Retina (tissue), 1 donor: ENCODE results near the gene SSX1.
"Not testable (repeated sequence)": the region's sequence is repeated elsewhere in the genome, so short reads cannot be mapped to it uniquely, and the experiment has no call there.

ENCODE experiments used
- DNase-seq: peaks from one replicate; pipeline ENCODE4 v3.0.0-alpha.2; 2016

Gene SSX1, protein sequence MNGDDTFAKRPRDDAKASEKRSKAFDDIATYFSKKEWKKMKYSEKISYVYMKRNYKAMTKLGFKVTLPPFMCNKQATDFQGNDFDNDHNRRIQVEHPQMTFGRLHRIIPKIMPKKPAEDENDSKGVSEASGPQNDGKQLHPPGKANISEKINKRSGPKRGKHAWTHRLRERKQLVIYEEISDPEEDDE

DNA sequence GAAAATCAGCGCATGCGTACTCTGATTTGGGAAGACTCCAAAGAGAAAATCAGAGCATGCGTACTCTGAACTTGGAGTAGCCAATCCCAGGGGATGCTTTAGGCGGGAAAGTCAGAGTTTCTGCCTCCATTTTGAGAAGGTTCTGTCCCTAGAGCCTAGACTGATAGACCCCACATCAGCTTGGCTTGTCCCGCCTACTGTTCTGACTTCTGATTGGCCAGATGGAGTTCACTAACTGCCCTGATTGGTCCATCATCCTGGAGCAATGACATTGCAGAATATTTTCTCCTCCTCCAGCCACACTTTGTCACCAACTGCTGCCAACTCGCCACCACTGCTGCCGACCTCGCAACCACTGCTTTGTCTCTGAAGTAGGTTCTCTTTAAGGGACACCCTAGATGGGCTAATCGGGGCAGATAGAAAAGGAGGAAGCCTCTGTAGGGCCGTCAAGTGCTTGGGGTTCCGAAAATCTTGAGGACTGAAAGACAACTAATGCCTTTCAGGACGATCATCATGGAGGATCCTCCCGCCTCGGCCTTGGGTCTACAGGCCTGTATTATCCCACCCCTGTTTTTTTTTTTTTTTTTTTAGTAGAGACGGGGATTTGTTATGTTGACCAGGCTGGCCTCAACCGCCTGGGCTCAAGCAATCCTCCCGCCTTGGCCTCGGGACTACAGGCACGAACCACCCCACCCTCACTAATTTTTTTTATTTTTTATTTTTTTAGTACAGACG is at the start of gene SSX1:
SSX1 (plus strand) TSS at position 331 of the 735 bp plus-strand sequence. CDS start 1,850 bp downstream, outside the sequence.
- not testable (repeated sequence) for DNase-seq

DNA sequence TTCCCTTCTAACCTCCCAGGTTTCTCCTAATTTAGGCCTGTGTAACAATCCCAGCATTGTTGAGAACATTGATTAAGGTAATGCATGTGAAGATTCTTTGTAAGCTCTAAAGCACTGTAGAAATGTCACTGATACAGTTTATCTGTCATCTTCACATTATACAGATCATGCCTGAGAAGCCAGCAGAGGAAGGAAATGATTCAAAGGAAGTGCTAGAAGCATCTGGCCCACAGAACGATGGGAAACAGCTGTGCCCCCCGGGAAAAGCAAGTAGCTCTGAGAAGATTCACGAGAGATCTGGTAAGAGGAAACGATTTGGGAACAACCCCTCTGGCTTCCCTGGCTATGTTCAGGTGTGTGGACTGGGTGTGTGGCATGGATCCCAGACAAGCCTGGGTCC is 40.9 kb upstream of the SSX1 start:
- not testable (repeated sequence) for DNase-seq

DNA sequence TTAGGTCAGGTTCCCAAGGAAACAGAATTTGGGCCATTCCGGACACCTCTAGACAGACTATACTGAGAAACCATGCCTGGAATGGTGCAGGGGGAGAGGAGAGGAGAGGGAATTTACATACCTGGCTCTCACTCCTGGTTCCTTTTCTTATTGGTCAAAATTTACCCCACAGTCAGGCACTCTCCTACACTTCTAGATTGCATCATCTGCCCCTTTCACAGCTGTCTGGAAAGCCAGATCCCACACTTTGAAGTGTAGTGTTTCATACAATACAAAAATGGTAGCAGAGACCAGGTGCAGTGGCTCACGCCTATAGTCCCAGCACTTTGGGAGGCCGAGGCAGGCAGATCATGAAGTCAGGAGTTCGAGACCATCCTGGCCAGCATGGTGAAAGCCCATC is 31.0 kb upstream of the SSX1 start:
- not testable (repeated sequence) for DNase-seq

DNA sequence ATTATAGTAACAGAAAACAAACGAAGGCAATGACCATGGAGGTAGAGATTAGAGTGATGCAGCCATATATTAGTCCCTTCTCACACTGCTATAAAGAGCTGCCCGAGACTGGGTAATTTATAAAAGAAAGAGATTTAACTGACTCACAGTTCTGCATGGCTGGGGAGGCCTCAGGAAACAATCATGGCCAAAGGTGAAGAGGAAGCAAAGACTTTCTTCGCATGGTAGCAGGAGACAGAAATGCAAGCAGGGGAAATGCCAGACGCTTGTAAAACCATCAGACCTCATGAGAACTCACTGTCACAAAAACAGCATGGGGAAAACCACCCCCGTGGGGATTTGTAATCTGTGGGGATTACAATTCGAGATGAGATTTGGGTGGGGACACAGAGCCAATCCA is 2.2 kb upstream of the SSX1 start:
- not testable (repeated sequence) for DNase-seq

DNA sequence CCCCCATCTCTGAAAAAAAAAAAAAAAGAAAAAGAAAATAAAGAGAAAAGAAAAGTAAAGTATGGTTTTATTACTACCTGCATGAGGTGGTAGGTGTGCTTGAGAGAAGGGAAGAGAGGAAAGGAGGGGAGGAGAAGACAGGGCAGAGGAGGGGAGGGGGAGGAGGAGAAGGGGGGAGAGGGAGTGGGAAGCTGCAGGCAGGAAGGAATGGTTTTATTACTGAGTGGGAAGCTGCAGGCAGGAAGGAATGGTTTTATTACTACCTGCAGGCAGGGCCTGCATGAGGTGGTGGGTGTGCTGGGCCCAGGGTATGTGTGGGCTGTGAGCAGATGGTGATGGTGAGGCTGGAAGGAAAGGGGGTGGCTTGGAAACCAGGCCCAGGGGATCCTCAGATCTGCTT is 19.2 kb downstream of the SSX1 start:
- not testable (repeated sequence) for DNase-seq

DNA sequence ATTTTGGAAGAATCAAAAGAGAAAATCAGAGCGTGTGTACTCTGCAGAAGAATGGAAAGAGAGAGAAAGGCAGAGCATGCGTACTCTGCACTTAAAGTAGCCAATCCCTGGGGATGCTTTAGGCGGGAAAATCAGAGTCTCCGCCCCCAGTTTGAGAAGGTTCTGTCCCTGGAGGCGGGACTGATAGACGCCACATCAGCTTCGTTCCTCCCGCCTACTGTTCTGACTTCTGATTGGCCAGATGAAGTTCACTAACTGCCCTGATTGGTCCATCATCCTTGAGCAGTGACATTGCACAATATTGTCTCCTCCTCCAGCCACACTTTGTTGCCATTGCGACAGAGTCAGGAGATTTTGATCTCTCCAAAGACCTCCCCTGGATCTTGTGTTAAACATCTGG is 23.8 kb downstream of the SSX1 start:
- no peak for DNase-seq

DNA sequence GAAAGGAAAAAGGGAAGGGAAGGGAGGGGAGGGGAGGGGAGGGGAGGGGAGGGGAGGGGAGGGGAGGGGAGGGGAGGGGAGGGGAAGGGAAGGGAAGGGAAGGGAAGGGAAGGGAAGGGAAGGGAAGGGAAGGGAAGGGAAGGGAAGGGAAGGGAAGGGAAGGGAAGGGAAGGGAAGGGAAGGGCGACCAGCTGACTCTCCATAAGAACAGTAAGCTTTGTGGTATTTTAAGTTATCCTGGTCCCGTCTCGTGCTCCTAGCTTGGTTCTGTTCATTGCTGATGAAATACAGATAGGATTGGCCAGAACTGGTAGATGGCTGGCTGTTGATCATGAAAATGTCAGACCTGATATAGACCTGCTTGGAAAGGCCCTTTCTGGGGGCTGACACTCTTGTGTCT is 25.5 kb downstream of the SSX1 start:
- not testable (repeated sequence) for DNase-seq

DNA sequence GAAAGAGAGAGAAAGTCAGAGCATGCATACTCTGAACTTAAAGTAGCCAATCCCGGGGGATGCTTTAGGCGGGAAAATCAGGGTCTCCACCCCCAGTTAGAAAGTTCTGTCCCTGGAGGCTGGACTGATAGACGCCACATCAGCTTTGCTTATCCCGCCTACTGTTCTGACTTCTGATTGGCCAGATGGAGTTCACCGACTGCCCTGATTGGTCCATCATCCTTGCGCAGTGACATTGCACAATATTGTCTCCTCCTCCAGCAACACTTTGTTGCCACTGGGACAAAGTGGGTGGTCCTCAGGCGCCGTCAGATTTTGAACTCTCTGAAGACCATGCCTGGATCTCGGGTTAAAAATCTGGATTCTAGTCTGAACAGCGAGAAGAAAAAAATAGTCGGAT is 51.0 kb downstream of the SSX1 start:
- no peak for DNase-seq

DNA sequence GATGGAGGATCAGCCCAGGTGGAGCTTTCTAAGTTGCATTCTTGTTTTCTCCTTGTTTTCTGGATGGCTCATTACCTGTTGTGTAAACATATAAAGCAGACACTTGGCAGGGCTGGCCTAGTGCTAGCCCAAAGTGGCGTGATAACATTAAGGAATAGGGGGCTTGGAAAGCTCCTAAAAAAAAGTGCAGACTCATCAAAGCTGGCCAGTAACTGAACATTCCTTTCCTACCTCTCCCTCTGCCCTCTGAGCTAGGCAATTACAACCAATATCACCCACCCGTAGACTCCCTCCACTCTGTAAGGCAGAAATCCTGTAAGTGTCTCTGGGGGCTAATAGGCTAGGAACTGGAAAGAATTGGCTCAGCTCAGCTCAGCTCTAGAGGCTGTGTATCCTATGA is 58.8 kb downstream of the SSX1 start:
- not testable (repeated sequence) for DNase-seq
